K562 (cell line): ENCODE measurements around the gene SNX33. TPM values are rescaled to one million over a fixed set of nuclear protein-coding genes. Genes with fewer than 3 reads are reported as not detected.

Source experiments
- HDGF ChIP-seq: fragments of 450-650 bp; IDR thresholded peaks from 2 replicates; pipeline ENCODE4 v1.6.1; 2016
- LARP7 ChIP-seq: fragments of 450-650 bp; IDR thresholded peaks from 2 replicates; pipeline ENCODE4 v1.6.1; 2016
- NCOA6 ChIP-seq: fragments of 450-650 bp; IDR thresholded peaks from 2 replicates; pipeline ENCODE4 v1.6.1; 2017; ENCODE audit warnings: mild to moderate bottlenecking
- PCBP1 ChIP-seq: fragments of 200-400 bp; formaldehyde crosslinking; IDR thresholded peaks from 2 replicates; pipeline ENCODE4 v1.6.1; 2018; ENCODE audit warnings: mild to moderate bottlenecking, low read depth, low read length; ENCODE audit not compliant: poor library complexity, severe bottlenecking
- RFX5 ChIP-seq: IDR thresholded peaks from 2 replicates; pipeline ENCODE4 v1.6.1; 2011; ENCODE audit warnings: low read depth, mild to moderate bottlenecking, improper control_type of control experiment, low read length
- SIN3A ChIP-seq, 2 experiments: fragments of 150-350 bp in 1 of 2; IDR thresholded peaks; 2 replicates each; pipeline ENCODE4 v1.6.1; 2011 to 2016; ENCODE audit warnings: borderline replicate concordance in 2 of 2, low read depth in 2 of 2, low read length in 2 of 2, mild to moderate bottlenecking in 2 of 2, moderate library complexity in 2 of 2; ENCODE audit not compliant: control insufficient read depth in 1 of 2
- TBL1XR1 ChIP-seq, 2 experiments: IDR thresholded peaks; 2 replicates each; pipeline ENCODE4 v1.6.1; 2012; ENCODE audit warnings: improper control_type of control experiment in 2 of 2, low read length in 2 of 2, mild to moderate bottlenecking in 1 of 2
- ZNF282 ChIP-seq: sonication (generic); formaldehyde crosslinking; IDR thresholded peaks from 2 replicates; pipeline ENCODE4 v1.8.1; 2023; ENCODE audit warnings: missing genetic modification reagents
- ZNF586 ChIP-seq: fragments of 450-650 bp; formaldehyde crosslinking; conservative IDR thresholded peaks from 2 replicates; pipeline ENCODE4 v1.4.0; 2020; ENCODE audit warnings: mild to moderate bottlenecking, moderate library complexity
- ZNF696 ChIP-seq: fragments of 250-450 bp; sonication (Bioruptor Pico); conservative IDR thresholded peaks from 2 replicates; pipeline ENCODE4 v1.4.0; 2020; ENCODE audit warnings: mild to moderate bottlenecking, moderate library complexity
- ZNF77 ChIP-seq: fragments of 250-450 bp; sonication (Bioruptor Pico); IDR thresholded peaks from 2 replicates; pipeline ENCODE4 v1.5.0; 2020
- polyA plus RNA-seq, 8 experiments: library from polyadenylated mRNA; depleted of rRNA in 4 of 8; stranded (reverse) in 5 of 8; unstranded in 3 of 8; fragments of >200 nt; fragmentation: Nextera tagmentation in 2 of 8; fragmentation: Illumina TruSeq in 1 of 8; extraction: Ambion mirVana in 2 of 8; extraction: Trizol in 1 of 8; gene quantifications; 2 replicates each; pipeline versions ENCODE4 v1.2.1 to v1.2.3, GENCODE V29; 2011 to 2014; ENCODE audit warnings: inconsistent platforms in 1 of 8, missing spikeins in 1 of 8
- total RNA-seq, 7 experiments: library from RNA; depleted of rRNA in 6 of 7; stranded (reverse); fragments of >200 nt in 6 of 7; fragmentation: Illumina TruSeq in 2 of 7; extraction: Trizol in 2 of 7; gene quantifications; 2 replicates each; pipeline versions ENCODE4 v1.2.1 to v1.2.3, GENCODE V29; 2011 to 2021; ENCODE audit warnings: low replicate concordance in 1 of 7
- TF ChIP-seq, protein P1 (sequence below): fragments of 250-450 bp; sonication (Bioruptor Pico); IDR thresholded peaks from 2 replicates; pipeline ENCODE4 v1.5.0; 2021; ENCODE audit warnings: mild to moderate bottlenecking, moderate library complexity
- TF ChIP-seq, protein P2 (sequence below), 2 experiments: fragments of 450-650 bp in 1 of 2; sonication (generic) in 1 of 2; formaldehyde crosslinking in 1 of 2; IDR thresholded peaks; 2 replicates each; pipeline versions ENCODE4 v1.7.1 to v1.9.0; 2016 to 2022; ENCODE audit warnings: inconsistent platforms in 1 of 2, mild to moderate bottlenecking in 1 of 2, missing genetic modification reagents in 1 of 2

Gene SNX33
- total and polyA plus RNA-seq, 9 of the 15 experiments (the other 6 are each of a cell fraction or from before 2014, with no cell fraction given) = 1.4 to 14.1 (median 8.2) TPM

DNA sequence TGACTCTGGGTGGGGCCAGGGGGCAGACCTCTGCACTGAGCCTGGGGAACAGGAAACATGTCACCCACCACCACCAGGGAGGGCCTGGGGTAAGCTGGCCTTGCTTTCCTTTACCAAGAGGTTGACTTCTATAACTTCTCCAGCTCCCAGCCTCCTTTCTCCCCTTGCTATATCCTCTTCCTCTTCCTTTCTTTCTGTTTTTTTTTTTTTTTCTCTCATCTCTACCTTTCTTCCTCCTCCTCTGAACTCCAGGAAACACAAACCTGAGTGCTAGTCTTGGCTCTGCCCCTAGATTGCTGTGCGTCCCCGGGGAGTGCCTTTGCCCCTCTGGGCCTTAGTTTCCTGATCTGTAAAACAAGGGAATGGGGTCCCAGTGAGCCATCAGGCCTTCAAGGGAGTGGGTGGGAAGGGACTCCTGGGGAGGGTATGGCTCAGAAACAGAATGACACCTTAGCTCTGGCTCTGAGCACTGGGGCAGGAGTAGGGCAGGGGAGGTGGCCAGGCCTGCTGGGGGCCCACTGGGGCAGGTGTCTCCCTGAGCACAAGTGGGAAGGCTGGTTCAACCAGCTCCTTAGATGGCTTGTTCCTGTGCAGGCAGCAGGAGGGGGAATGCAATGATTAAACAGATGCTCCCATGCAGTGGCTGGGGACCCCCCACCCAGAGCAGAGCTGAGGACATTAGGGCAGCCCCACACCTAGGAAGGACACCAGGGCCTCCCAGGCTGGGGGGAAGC is 4.3 kb downstream of the SNX33 start (continued):
- TF ChIP-seq PCBP1 (no peak), ZNF77 (CRISPR knock-in tag) (no peak), LARP7 (no peak), RFX5 (no peak), ZNF586 (CRISPR knock-in tag) (no peak), HDGF (peak; percentile 82), ZNF282 (CRISPR knock-in tag) (no peak), ZNF696 (CRISPR knock-in tag) (no peak), SIN3A (IDR thresholded peaks at IDR 0.05; ENCODE audit: borderline replicate concordance in 2 of 2, control insufficient read depth in 1 of 2, low read depth in 2 of 2, low read length in 2 of 2) (0 out of 4 replicates have a peak, but pooled peaks of 1 of the 2 experiments have one; percentile 9), TBL1XR1 (IDR thresholded peaks at IDR 0.05; ENCODE audit: low read length in 2 of 2) (no peak), NCOA6 (no peak)
- TF ChIP-seq, protein P1, sequence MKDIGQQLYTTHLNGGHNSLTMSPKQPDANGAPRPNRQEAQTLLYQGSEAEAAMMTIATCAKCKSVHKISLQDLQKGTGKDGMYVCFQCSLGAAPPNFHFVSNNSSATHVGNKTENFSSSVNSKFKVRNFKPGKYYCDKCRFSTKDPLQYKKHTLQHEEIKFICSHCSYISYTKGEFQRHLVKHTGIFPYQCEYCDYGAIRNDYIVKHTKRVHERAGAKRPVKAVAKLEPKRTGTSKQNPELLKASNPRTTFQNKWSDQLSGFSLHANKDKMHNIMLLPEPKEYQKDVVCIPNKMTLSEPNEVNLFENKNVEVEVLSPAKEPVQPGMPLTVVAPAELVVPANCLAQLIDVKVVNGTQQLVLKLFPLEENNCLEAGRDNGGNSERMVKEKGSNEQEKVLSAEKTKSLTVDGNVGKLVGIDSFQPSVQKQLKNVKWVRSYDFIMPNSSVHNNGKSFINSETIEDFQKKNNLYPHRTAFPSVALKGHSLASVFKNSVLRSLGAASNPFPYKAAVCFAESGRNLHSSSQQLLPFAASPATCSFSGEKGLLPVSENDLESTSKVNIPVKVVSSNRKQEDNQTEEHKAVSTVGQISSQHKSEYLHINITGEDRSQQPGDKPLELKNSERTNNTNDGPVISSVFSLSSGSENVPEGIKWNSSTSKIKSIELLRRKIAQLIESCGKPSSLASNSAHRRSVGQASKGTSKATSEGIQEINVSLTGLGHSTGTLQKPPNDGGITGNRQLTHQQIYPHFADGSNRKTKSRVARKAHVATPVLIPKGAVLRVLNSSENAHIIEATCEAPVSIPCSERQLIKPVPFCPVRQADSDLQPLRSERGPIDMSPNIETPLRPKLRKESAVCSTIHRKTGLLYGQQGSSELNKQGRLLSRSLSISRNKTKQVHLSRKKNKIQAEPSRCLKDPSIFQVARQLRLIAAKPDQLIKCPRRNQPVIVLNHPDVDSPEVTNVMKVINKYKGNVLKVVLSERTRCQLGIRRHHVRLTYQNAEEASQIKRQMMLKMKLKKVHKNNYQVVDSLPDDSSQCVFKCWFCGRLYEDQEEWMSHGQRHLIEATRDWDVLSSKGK (CRISPR knock-in tag) = no peak
- TF ChIP-seq, protein P2, sequence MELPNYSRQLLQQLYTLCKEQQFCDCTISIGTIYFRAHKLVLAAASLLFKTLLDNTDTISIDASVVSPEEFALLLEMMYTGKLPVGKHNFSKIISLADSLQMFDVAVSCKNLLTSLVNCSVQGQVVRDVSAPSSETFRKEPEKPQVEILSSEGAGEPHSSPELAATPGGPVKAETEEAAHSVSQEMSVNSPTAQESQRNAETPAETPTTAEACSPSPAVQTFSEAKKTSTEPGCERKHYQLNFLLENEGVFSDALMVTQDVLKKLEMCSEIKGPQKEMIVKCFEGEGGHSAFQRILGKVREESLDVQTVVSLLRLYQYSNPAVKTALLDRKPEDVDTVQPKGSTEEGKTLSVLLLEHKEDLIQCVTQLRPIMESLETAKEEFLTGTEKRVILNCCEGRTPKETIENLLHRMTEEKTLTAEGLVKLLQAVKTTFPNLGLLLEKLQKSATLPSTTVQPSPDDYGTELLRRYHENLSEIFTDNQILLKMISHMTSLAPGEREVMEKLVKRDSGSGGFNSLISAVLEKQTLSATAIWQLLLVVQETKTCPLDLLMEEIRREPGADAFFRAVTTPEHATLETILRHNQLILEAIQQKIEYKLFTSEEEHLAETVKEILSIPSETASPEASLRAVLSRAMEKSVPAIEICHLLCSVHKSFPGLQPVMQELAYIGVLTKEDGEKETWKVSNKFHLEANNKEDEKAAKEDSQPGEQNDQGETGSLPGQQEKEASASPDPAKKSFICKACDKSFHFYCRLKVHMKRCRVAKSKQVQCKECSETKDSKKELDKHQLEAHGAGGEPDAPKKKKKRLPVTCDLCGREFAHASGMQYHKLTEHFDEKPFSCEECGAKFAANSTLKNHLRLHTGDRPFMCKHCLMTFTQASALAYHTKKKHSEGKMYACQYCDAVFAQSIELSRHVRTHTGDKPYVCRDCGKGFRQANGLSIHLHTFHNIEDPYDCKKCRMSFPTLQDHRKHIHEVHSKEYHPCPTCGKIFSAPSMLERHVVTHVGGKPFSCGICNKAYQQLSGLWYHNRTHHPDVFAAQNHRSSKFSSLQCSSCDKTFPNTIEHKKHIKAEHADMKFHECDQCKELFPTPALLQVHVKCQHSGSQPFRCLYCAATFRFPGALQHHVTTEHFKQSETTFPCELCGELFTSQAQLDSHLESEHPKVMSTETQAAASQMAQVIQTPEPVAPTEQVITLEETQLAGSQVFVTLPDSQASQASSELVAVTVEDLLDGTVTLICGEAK (IDR thresholded peaks at IDR 0.05) = peak; percentile 42; the same call in 1 of the 2 replicates
- TF ChIP-seq, protein P2 (CRISPR knock-in tag; IDR thresholded peaks at IDR 0.05) = no peak
